PC-3 (cell line): ENCODE measurements around the gene ZFHX3. TPM values are rescaled to one million over a fixed set of nuclear protein-coding genes. Genes with fewer than 3 reads are reported as not detected.

Experiments
- ATAC-seq: fragments of 200-7000 bp; cut with Tn5 transposase; 2 replicates; pipeline ENCODE4 v1.9.1; 2020; ENCODE audit warnings: mild to moderate bottlenecking, moderate library complexity
- BruUV-seq: library from RNA; stranded (reverse); fragments of 400-500 nt; replicated peaks from 2 replicates; lab custom pipeline; 2021; lab: Mats Ljungman, UMichigan
- CTCF ChIA-PET: fragments of 300-600 bp; sonication (Branson Sonifier 250); formaldehyde crosslinking; loops from one replicate; lab custom pipeline; 2022; ENCODE audit warnings: antibody characterized with exemption; lab: Charles Lee
- POLR2A ChIA-PET: fragments of 300-600 bp; sonication (Branson Sonifier 250); formaldehyde crosslinking; loops from one replicate; lab custom pipeline; 2022; ENCODE audit warnings: antibody characterized with exemption; ENCODE audit not compliant: unreplicated experiment; lab: Charles Lee
- DNase-seq: peaks from one replicate; pipeline ENCODE4 v3.0.0-alpha.2; 2015
- H2AFZ ChIP-seq: fragments of 300-600 bp; sonication (generic); 2 replicates; pipeline ENCODE4 v1.6.0; 2016; ENCODE audit warnings: antibody characterized with exemption, low read length
- H3F3A ChIP-seq: fragments of 300-600 bp; sonication (generic); one replicate; pipeline ENCODE4 v1.6.0; 2017; ENCODE audit warnings: antibody characterized with exemption, low read length, control low read depth, mild to moderate bottlenecking; ENCODE audit not compliant: unreplicated experiment
- H3K27ac ChIP-seq: fragments of 300-600 bp; sonication (generic); 2 replicates; pipeline ENCODE4 v1.5.1; 2016; ENCODE audit warnings: mild to moderate bottlenecking, low read length
- H3K27me3 ChIP-seq: fragments of 300-600 bp; sonication (generic); 2 replicates; pipeline ENCODE4 v1.6.1; 2016; ENCODE audit warnings: low read length, mixed read lengths
- H3K36me3 ChIP-seq: fragments of 300-600 bp; sonication (generic); 2 replicates; pipeline ENCODE4 v1.6.1; 2016; ENCODE audit warnings: low read depth, mixed run types, low read length, mixed read lengths
- H3K4me1 ChIP-seq: fragments of 300-600 bp; sonication (generic); 2 replicates; pipeline ENCODE4 v1.5.1; 2016; ENCODE audit warnings: low read length; ENCODE audit not compliant: insufficient read depth
- H3K4me2 ChIP-seq: fragments of 300-600 bp; sonication (generic); 2 replicates; pipeline ENCODE4 v1.6.0; 2016; ENCODE audit warnings: low read length
- H3K4me3 ChIP-seq: fragments of 300-600 bp; sonication (generic); 2 replicates; pipeline ENCODE4 v1.5.1; 2016; ENCODE audit warnings: mild to moderate bottlenecking, low read length, mixed read lengths
- H3K79me2 ChIP-seq: fragments of 300-600 bp; sonication (generic); 2 replicates; pipeline ENCODE4 v1.6.1; 2017; ENCODE audit warnings: low read length, mixed read lengths
- H3K9ac ChIP-seq: fragments of 300-600 bp; sonication (generic); 2 replicates; pipeline ENCODE4 v1.6.0; 2016; ENCODE audit warnings: mild to moderate bottlenecking, low read length
- H3K9me2 ChIP-seq: fragments of 300-600 bp; sonication (generic); replicated peaks from 2 replicates; pipeline ENCODE4 v1.6.1; 2016; ENCODE audit warnings: mixed run types, low read length, mixed read lengths
- H3K9me3 ChIP-seq: fragments of 300-600 bp; sonication (generic); 2 replicates; pipeline ENCODE4 v1.6.1; 2016; ENCODE audit warnings: low read length, mixed read lengths
- H4K20me1 ChIP-seq: fragments of 300-600 bp; sonication (generic); 2 replicates; pipeline ENCODE4 v1.6.1; 2016; ENCODE audit warnings: low read length, mixed read lengths
- EZH2 ChIP-seq: fragments of 300-600 bp; sonication (generic); IDR thresholded peaks from one replicate; pipeline ENCODE4 v1.6.1; 2017; ENCODE audit warnings: antibody characterized with exemption, mild to moderate bottlenecking, low read length; ENCODE audit not compliant: unreplicated experiment
- EZH2phosphoT487 ChIP-seq: fragments of 300-600 bp; sonication (generic); IDR thresholded peaks from 2 replicates; pipeline ENCODE4 v1.6.1; 2018; ENCODE audit warnings: mild to moderate bottlenecking, antibody characterized with exemption, low read length, borderline replicate concordance
- intact Hi-C: fragments of 100-400 bp; cut with micrococcal nuclease; formaldehyde crosslinking; loops from 2 replicates; pipeline ENCODE4 v1.9.0; 2023
- total RNA-seq: library from RNA; depleted of rRNA; stranded (reverse); fragments of >200 nt; gene quantifications from 2 replicates; pipeline ENCODE4 v1.2.3, GENCODE V29; 2014
- TF ChIP-seq, protein P1 (sequence below): fragments of 300-600 bp; sonication (generic); conservative IDR thresholded peaks from 2 replicates; pipeline ENCODE4 v1.5.1; 2017; ENCODE audit warnings: antibody characterized with exemption, low read depth, mild to moderate bottlenecking, low read length

ZFHX3 gene
- total RNA-seq, 1 experiment from 2014 or later = 3.5 TPM

DNA sequence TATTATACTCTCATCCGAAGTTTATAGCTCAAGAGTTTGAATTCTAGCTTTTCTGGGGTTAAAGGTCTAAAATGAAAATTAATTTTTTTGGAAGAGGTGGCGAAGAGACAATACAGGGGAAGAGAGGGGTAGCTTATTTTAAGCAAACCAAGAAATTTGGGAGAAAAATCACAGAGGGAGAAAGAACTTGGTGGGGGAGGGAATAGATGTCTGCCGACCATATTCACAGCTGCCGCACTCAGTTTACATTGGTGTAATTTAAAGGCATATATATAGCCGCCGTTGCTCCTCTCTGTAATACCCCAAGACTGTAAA is 6.5 kb upstream of the ZFHX3 start:
- POLR2A ChIA-PET = no interaction called here
- H3K27ac ChIP-seq = peak overlapping the region; percentile 96
- BruUV-seq = no TSS peak

DNA sequence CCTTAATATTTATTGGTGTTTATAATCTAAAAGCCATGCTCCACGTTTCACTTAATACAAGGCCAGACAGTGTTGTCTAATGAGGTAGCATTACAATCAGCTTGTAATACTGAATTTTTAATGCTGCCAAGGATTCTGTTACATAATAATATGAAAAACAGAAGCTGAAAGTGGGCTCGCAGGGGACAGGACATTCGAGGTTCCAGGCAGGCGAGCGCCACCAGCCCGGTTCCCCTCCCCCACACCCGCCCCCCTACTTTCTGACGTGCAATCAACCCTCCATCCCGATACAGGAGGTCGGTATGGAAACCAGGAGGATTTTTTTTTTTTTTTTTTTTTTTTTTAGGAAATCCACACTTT is 6.2 kb upstream of the ZFHX3 start:
- Histone ChIP-seq H3K27me3 (no peaks in the 10 kb centered on the region), H3K4me1 (peaks cover 66% of the 10 kb centered on the region), H3K9me3 (no peaks in the 10 kb centered on the region), H4K20me1 (no peaks in the 10 kb centered on the region), H3K27ac (peak overlapping the region; percentile 96), H3K4me3 (peak overlapping the region; percentile 85), H2AFZ (no peak overlapping the region), H3K36me3 (no peaks in the 10 kb centered on the region), H3K4me2 (peak overlapping the region; percentile 100), H3F3A (no peaks in the 10 kb centered on the region), H3K79me2 (peaks cover 82% of the 10 kb centered on the region), H3K9me2 (no peaks in the 10 kb centered on the region), H3K9ac (peak overlapping the region; percentile 91)
- intact Hi-C loops = loop anchor here (10.0 kb wide), 1 partner anchor 389 kb away; no protein-coding TSS in a partner anchor
- ATAC-seq = no peak
- DNase-seq = no peak
- no TSS peak for BruUV-seq
- TF ChIP-seq, protein P1, sequence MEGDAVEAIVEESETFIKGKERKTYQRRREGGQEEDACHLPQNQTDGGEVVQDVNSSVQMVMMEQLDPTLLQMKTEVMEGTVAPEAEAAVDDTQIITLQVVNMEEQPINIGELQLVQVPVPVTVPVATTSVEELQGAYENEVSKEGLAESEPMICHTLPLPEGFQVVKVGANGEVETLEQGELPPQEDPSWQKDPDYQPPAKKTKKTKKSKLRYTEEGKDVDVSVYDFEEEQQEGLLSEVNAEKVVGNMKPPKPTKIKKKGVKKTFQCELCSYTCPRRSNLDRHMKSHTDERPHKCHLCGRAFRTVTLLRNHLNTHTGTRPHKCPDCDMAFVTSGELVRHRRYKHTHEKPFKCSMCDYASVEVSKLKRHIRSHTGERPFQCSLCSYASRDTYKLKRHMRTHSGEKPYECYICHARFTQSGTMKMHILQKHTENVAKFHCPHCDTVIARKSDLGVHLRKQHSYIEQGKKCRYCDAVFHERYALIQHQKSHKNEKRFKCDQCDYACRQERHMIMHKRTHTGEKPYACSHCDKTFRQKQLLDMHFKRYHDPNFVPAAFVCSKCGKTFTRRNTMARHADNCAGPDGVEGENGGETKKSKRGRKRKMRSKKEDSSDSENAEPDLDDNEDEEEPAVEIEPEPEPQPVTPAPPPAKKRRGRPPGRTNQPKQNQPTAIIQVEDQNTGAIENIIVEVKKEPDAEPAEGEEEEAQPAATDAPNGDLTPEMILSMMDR = no peak
- TF ChIP-seq EZH2 = no peak
- no peak for TF ChIP-seq EZH2phosphoT487
- ChIA-PET CTCF (interaction anchor here (1.2 kb wide), 1 partner anchor 222 kb away, joined by 3 read pairs; no protein-coding TSS in a partner anchor), POLR2A (no interaction called here)

More for the DNA sequence above, 6.5 kb upstream of the ZFHX3 start:
- H3F3A ChIP-seq = no peaks in the 10 kb centered on the region
- peak overlapping the region; percentile 91 for H3K9ac ChIP-seq
- H3K9me2 ChIP-seq = no peaks in the 10 kb centered on the region
- no peaks in the 10 kb centered on the region for H3K9me3 ChIP-seq
- TF ChIP-seq EZH2 = no peak
- TF ChIP-seq EZH2phosphoT487 = no peak
- TF ChIP-seq, protein P1 = no peak
- DNase-seq (no peak), ATAC-seq (no peak)
- H2AFZ ChIP-seq = 0 out of 2 replicates have a peak overlapping the region, but pooled peaks have one; percentile 24
- CTCF ChIA-PET = interaction anchor here (1.2 kb wide), 1 partner anchor 222 kb away, joined by 3 read pairs; no protein-coding TSS in a partner anchor
- peaks cover 82% of the 10 kb centered on the region for H3K79me2 ChIP-seq
- peak overlapping the region; percentile 100 for H3K4me2 ChIP-seq
- peaks cover 64% of the 10 kb centered on the region for H3K4me1 ChIP-seq
- intact Hi-C loops = loop anchor here (10.0 kb wide), 1 partner anchor 390 kb away; no protein-coding TSS in a partner anchor
- H3K4me3 ChIP-seq = peak overlapping the region; percentile 85
- H3K27me3 ChIP-seq = no peaks in the 10 kb centered on the region
- H4K20me1 ChIP-seq = no peaks in the 10 kb centered on the region
- H3K36me3 ChIP-seq = no peaks in the 10 kb centered on the region
